ENCODE results near the gene PRR13. TPM values are rescaled to one million over a fixed set of nuclear protein-coding genes. Genes with fewer than 3 reads are reported as not detected.

PRR13 gene
- total RNA-seq, 1 experiment from 2014 or later, result 216 TPM

DNA sequence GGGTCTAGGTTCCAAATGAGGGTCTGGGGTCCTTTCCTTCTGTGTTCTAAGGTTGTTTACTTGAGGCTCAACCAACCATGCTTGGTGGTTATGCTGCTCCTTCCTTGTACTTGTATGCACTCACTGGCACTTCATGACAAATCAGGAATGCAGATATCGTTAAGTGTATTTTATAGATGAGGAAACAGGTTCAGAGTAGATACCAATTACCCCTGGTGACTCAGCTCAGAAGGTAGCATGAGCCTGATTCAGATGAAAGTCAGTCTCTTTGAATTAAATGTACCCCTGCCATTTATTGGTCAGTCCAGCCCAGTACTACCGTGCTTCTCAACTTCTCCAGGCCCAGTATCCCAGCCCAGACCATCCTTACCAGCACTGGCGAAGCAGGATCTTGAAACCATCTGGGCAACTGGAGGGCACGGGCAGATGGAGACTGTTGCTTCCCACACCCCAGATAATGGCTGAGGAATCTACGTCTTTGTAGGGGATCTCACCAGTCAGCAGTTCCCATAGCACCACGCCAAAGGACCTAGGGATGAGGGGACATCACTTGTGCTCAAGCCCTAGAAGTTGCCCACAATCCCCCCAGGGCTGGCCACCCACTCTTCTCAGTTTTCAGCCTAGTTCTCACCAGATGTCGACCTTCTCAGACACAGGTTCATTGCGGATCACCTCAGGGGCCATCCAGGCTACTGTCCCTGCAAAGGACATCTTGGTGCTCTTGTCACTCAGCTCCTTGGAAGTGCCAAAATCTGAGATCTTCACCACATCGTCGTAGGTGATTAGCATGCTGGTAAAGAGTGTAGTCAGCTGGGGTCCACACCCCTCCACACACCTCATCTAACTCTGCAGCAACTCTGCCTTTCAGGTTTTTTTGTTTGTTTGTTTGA, 43.4 kb downstream of the PRR13 start:
- H3K9me3 ChIP-seq (ENCODE audit: control insufficient read depth in 1 of 2, insufficient read depth in 1 of 2, low read depth in 1 of 2, low read length in 2 of 2), result no peaks in the 10 kb centered on the region
- H3K4me3 ChIP-seq (replicated peaks in 1 of 2; ENCODE audit: low read depth in 1 of 2, low read length in 2 of 2), result no peak overlapping the region
- no peak overlapping the region for H3K4me2 ChIP-seq (ENCODE audit: low read length)
- DNase-seq (ENCODE audit: low read depth, low spot score) (no peak), ATAC-seq (no peak)
- TF ChIP-seq SRF (IDR thresholded peaks at IDR 0.05; ENCODE audit: low read depth) (no peak), FOSL1 (IDR thresholded peaks at IDR 0.05; ENCODE audit: low read depth) (no peak), ZNF274 (IDR thresholded peaks at IDR 0.05; ENCODE audit: low read depth, low read length) (no peak), POLR2A (IDR thresholded peaks at IDR 0.05; ENCODE audit: borderline replicate concordance, extremely low read depth, insufficient read depth, insufficient read length) (no peak), EGR1 (IDR thresholded peaks at IDR 0.05; ENCODE audit: low read depth) (no peak), SP1 (IDR thresholded peaks at IDR 0.05; ENCODE audit: low read depth) (no peak), ELF1 (IDR thresholded peaks at IDR 0.05; ENCODE audit: borderline replicate concordance, low read depth) (no peak), SIN3A (IDR thresholded peaks at IDR 0.05; ENCODE audit: low read depth) (no peak), POLR2AphosphoS5 (IDR thresholded peaks at IDR 0.05; ENCODE audit: low read depth, low read length) (no peak), RAD21 (IDR thresholded peaks at IDR 0.05; ENCODE audit: low read depth) (no peak), YY1 (IDR thresholded peaks at IDR 0.05; ENCODE audit: extremely low read depth, insufficient replicate concordance, low read depth, low read length) (no peak), JUND (IDR thresholded peaks at IDR 0.05) (no peak), EZH2 (IDR thresholded peaks at IDR 0.05) (no peak), TCF7L2 (IDR thresholded peaks at IDR 0.05; ENCODE audit: borderline replicate concordance, extremely low read depth, insufficient read depth, insufficient read length) (no peak)
- TF ChIP-seq, protein P1, sequence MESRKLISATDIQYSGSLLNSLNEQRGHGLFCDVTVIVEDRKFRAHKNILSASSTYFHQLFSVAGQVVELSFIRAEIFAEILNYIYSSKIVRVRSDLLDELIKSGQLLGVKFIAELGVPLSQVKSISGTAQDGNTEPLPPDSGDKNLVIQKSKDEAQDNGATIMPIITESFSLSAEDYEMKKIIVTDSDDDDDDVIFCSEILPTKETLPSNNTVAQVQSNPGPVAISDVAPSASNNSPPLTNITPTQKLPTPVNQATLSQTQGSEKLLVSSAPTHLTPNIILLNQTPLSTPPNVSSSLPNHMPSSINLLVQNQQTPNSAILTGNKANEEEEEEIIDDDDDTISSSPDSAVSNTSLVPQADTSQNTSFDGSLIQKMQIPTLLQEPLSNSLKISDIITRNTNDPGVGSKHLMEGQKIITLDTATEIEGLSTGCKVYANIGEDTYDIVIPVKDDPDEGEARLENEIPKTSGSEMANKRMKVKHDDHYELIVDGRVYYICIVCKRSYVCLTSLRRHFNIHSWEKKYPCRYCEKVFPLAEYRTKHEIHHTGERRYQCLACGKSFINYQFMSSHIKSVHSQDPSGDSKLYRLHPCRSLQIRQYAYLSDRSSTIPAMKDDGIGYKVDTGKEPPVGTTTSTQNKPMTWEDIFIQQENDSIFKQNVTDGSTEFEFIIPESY (IDR thresholded peaks at IDR 0.05; ENCODE audit: extremely low read depth, insufficient replicate concordance, low read length), result no peak
- TF ChIP-seq, protein P2, sequence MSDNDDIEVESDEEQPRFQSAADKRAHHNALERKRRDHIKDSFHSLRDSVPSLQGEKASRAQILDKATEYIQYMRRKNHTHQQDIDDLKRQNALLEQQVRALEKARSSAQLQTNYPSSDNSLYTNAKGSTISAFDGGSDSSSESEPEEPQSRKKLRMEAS (IDR thresholded peaks at IDR 0.05), result no peak
- TF ChIP-seq, protein P3, sequence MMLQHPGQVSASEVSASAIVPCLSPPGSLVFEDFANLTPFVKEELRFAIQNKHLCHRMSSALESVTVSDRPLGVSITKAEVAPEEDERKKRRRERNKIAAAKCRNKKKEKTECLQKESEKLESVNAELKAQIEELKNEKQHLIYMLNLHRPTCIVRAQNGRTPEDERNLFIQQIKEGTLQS (IDR thresholded peaks at IDR 0.05), result no peak
- no peaks in the 10 kb centered on the region for H3K9me2 ChIP-seq (ENCODE audit: insufficient read depth)
- peaks cover 10% of the 10 kb centered on the region for H3K79me2 ChIP-seq (ENCODE audit: insufficient read depth, low read length)
- H3K4me1 ChIP-seq (ENCODE audit: control insufficient read depth in 1 of 2, insufficient read depth in 2 of 2, low read length in 2 of 2), result peaks cover 0 to 20% of the 10 kb centered on the region in 2 experiments; a peak in 2 of 4 replicates
- intact Hi-C loops (cut with micrococcal nuclease), result no loop called here
- TSS peak; percentile 9 for BruUV-seq (replicated peaks)
- H3K27ac ChIP-seq (ENCODE audit: low read depth, low read length), result no peak overlapping the region
- H3K36me3 ChIP-seq (ENCODE audit: control insufficient read depth in 1 of 2, insufficient read depth in 2 of 2, low read length in 2 of 2), result peaks cover 26 to 44% of the 10 kb centered on the region in 2 experiments
- H2AFZ ChIP-seq (ENCODE audit: low read depth, low read length, poor library complexity, severe bottlenecking), result no peak overlapping the region
- H3K9ac ChIP-seq (ENCODE audit: low read length), result no peak overlapping the region
- ChIA-PET POLR2A (no interaction called here), CTCF (no interaction called here), RAD21 (ENCODE audit: low non-redundant PET in 1 of 2, low total read pairs in 2 of 2, uncharacterized antibody in 2 of 2, unreplicated experiment in 2 of 2) (no interaction called here)
- H4K20me1 ChIP-seq (ENCODE audit: insufficient read depth), result peaks cover 2% of the 10 kb centered on the region; the same call in 1 of the 2 replicates
- no peaks in the 10 kb centered on the region for H3K27me3 ChIP-seq (ENCODE audit: insufficient read depth, low read length)

All from HCT116 (cell line).